Measurements from ENCODE around the gene FSTL5.

FSTL5 gene

GRCh38 chr4:161894493-161895167 lies 269.2 kb downstream of the FSTL5 start:
- DNase-seq (ENCODE audit: extremely low read depth, low read depth), result no peak

GRCh38 chr4:161894014-161894413 lies 269.8 kb downstream of the FSTL5 start:
- no peak for TF ChIP-seq CTCF (IDR thresholded peaks at IDR 0.05; ENCODE audit: low read depth, low read length)
- DNase-seq (ENCODE audit: extremely low read depth, low read depth), result no peak

More at GRCh38 chr4:161894493-161895167, 269.2 kb downstream of the FSTL5 start:
- no peak for TF ChIP-seq CTCF (IDR thresholded peaks at IDR 0.05; ENCODE audit: low read depth, low read length)

GRCh38 chr4:161893566-161893965 lies 270.2 kb downstream of the FSTL5 start:
- TF ChIP-seq CTCF (IDR thresholded peaks at IDR 0.05; ENCODE audit: low read depth, low read length), result no peak
- no peak for DNase-seq (ENCODE audit: extremely low read depth, low read depth)

GRCh38 chr4:161892951-161893350 lies 270.8 kb downstream of the FSTL5 start:
- no peak for TF ChIP-seq CTCF (IDR thresholded peaks at IDR 0.05; ENCODE audit: low read depth, low read length)
- DNase-seq (ENCODE audit: extremely low read depth, low read depth), result no peak

- DNase-seq (ENCODE audit: extremely low read depth, low read depth), result no peak
- no peak for TF ChIP-seq CTCF (IDR thresholded peaks at IDR 0.05; ENCODE audit: low read depth, low read length)
Measured at GRCh38 chr4:161883157-161883556, 280.6 kb downstream of the FSTL5 start.

DNA sequence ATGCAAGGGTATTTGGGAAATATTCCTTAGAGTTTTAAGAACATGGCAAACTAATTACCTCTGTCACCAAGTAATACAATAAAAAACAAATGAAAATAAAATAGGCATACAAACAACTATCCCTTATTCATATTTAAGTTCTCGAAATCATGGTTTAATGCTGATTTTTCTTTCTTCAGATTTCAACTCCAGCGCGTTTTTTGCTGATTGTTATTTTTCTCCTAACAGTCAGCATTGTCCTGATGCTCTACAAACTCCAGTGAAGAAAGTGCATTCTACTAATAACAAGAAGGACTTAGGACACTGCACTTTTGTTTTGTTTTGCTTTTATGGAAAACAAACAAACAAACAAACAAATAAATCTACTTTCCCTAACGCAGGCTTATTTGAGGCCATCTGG lies 282.4 kb downstream of the FSTL5 start:
- no peak for DNase-seq (ENCODE audit: extremely low read depth, low read depth)
- TF ChIP-seq CTCF (IDR thresholded peaks at IDR 0.05; ENCODE audit: low read depth, low read length), result no peak

DNA sequence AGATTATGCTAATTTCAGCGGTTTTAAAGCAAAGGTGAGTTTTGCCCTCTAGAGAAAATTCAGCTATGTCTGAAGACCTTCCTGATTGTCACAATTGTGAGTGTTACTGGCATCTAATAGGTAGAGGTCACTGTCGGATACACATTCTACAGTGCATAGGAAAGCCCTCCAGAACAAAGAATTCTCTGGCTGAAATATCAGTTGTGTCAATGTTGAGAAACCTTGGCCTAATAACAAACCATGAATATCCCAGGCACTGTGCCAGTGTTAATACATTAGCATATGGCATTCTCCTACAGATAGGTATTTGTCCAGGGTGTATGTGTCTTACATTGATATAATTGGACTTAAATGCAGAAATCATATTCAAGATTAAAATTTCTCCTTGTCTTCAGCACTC lies 294.3 kb downstream of the FSTL5 start:
- no peak for DNase-seq (ENCODE audit: extremely low read depth, low read depth)
- no peak for TF ChIP-seq CTCF (IDR thresholded peaks at IDR 0.05; ENCODE audit: low read depth, low read length)
